ENCODE measurements around the gene APLNR.

The APLNR gene

GRCh38 chr11:57251491-57252104 lies 14.5 kb upstream of the APLNR start:
- DNase-seq (ENCODE audit: low read depth in 2 of 2), result no peak

GRCh38 chr11:57251037-57251436 lies 14.0 kb upstream of the APLNR start:
- no peak for DNase-seq (ENCODE audit: low read depth in 2 of 2)

GRCh38 chr11:57249384-57250319 lies 12.6 kb upstream of the APLNR start:
- peak in 1 of 2 donors; percentile 25 for DNase-seq (ENCODE audit: low read depth in 2 of 2)

- DNase-seq (ENCODE audit: low read depth in 2 of 2), result peak in 1 of 2 donors; percentile 4
These were observed 11.8 kb upstream of the APLNR start for GRCh38 chr11:57248780-57249383.

GRCh38 chr11:57244911-57245310 lies 7.9 kb upstream of the APLNR start:
- DNase-seq (ENCODE audit: low read depth in 2 of 2), result no peak

- DNase-seq (ENCODE audit: low read depth in 2 of 2), result no peak
These were observed 4.4 kb upstream of the APLNR start for GRCh38 chr11:57241353-57241972.

GRCh38 chr11:57240757-57241156 lies 3.7 kb upstream of the APLNR start:
- DNase-seq (ENCODE audit: low read depth in 2 of 2), result no peak

GRCh38 chr11:57240007-57240406 lies 3.0 kb upstream of the APLNR start:
- no peak for DNase-seq (ENCODE audit: low read depth in 2 of 2)

- no peak for DNase-seq (ENCODE audit: low read depth in 2 of 2)
These were observed 2.3 kb upstream of the APLNR start for GRCh38 chr11:57239348-57239747.

- DNase-seq (ENCODE audit: low read depth in 2 of 2), result no peak
These were observed 1.0 kb downstream of the APLNR start for GRCh38 chr11:57235761-57236703.

- DNase-seq (ENCODE audit: low read depth in 2 of 2), result no peak
These were observed 3.3 kb downstream of the APLNR start for GRCh38 chr11:57233702-57234101.

GRCh38 chr11:57231539-57232253 lies 5.4 kb downstream of the APLNR start:
- DNase-seq (ENCODE audit: low read depth in 2 of 2), result no peak

- no peak for DNase-seq (ENCODE audit: low read depth in 2 of 2)
These were observed 6.1 kb downstream of the APLNR start for GRCh38 chr11:57230791-57231538.

- DNase-seq (ENCODE audit: low read depth in 2 of 2), result no peak
These were observed 6.7 kb downstream of the APLNR start for GRCh38 chr11:57230316-57230715.

GRCh38 chr11:57228600-57228999 lies 8.4 kb downstream of the APLNR start:
- DNase-seq (ENCODE audit: low read depth in 2 of 2), result no peak

- no peak for DNase-seq (ENCODE audit: low read depth in 2 of 2)
These were observed 12.5 kb downstream of the APLNR start for GRCh38 chr11:57224537-57224936.

GRCh38 chr11:57224128-57224527 lies 12.9 kb downstream of the APLNR start:
- DNase-seq (ENCODE audit: low read depth in 2 of 2), result no peak

GRCh38 chr11:57223601-57224000 lies 13.4 kb downstream of the APLNR start:
- DNase-seq (ENCODE audit: low read depth in 2 of 2), result no peak

- DNase-seq (ENCODE audit: low read depth in 2 of 2), result no peak
These were observed 14.8 kb downstream of the APLNR start for GRCh38 chr11:57222239-57222638.
